ENCODE results near the gene SPOCK3. TPM values are rescaled to one million over a fixed set of nuclear protein-coding genes. Genes with fewer than 3 reads are reported as not detected.

SPOCK3 gene
- total RNA-seq, 2 donors from 2014 or later: 21.1 to 22.5 TPM

GRCh38 chr4:167035390-167035789 is 198.9 kb downstream of the SPOCK3 start:
- Histone ChIP-seq H3K4me3 (ENCODE audit: low read length) (no peak overlapping the region), H3K9me3 (ENCODE audit: control insufficient read depth, low read length) (no peaks in the 10 kb centered on the region), H3K36me3 (ENCODE audit: control insufficient read depth, insufficient read depth, low read length) (no peaks in the 10 kb centered on the region), H3K9ac (ENCODE audit: extremely low read depth, low read length, poor library complexity, severe bottlenecking) (no peak overlapping the region), H3K27me3 (ENCODE audit: control insufficient read depth, insufficient read depth, low read length, poor library complexity, severe bottlenecking) (no peaks in the 10 kb centered on the region), H3K4me1 (ENCODE audit: control insufficient read depth, insufficient read depth, low read length) (peaks cover 3% of the 10 kb centered on the region), H3K27ac (ENCODE audit: low read depth, low read length) (no peak overlapping the region)
- DNase-seq: no peak
- no peak for TF ChIP-seq CTCF (conservative IDR thresholded peaks at IDR 0.05)
- Mint-ChIP-seq H3K9me3 (no peaks in the 10 kb centered on the region), H3K27me3 (ENCODE audit: insufficient read depth) (no peaks in the 10 kb centered on the region), H3K4me1 (peaks cover 16% of the 10 kb centered on the region), H3K4me3 (no peak overlapping the region), H3K27ac (peak overlapping the region; percentile 45), H3K36me3 (ENCODE audit: low read depth) (no peaks in the 10 kb centered on the region)
- 76 to 85% methylated on average over 2 to 3 of the region's 3 CpGs for WGBS, 2 experiments (ENCODE audit: insufficient coverage in 1 of 2, insufficient read length in 1 of 2)

DNA sequence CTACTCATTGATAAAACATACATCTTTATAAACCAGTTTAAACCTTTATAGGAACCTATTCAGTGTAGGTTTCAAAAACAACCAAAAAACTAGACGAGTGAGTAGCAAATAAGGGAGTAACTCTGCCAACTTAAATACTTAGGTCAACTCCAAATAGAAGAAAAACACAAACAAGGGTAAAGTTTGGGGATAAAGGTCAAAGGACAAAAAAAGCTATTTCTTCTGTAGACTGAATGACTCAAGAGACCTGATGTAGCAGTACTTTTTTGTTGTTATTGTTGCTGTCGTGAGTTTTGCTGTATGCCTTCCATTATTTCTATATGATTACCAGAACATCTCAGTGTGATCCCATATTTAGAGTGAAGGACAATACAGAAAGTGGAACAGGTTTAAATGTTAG is 199.3 kb downstream of the SPOCK3 start:
- H3K36me3 ChIP-seq (ENCODE audit: control insufficient read depth, insufficient read depth, low read length): no peaks in the 10 kb centered on the region
- Mint-ChIP-seq H3K4me1 (peaks cover 16% of the 10 kb centered on the region), H3K27me3 (ENCODE audit: insufficient read depth) (no peaks in the 10 kb centered on the region), H3K4me3 (no peak overlapping the region), H3K36me3 (ENCODE audit: low read depth) (no peaks in the 10 kb centered on the region), H3K9me3 (no peaks in the 10 kb centered on the region), H3K27ac (no peak overlapping the region)
- H3K9ac ChIP-seq (ENCODE audit: extremely low read depth, low read length, poor library complexity, severe bottlenecking): no peak overlapping the region
- no peak for DNase-seq
- H3K4me3 ChIP-seq (ENCODE audit: low read length): no peak overlapping the region
- no peak overlapping the region for H3K27ac ChIP-seq (ENCODE audit: low read depth, low read length)
- TF ChIP-seq CTCF (conservative IDR thresholded peaks at IDR 0.05): no peak
- no peaks in the 10 kb centered on the region for H3K27me3 ChIP-seq (ENCODE audit: control insufficient read depth, insufficient read depth, low read length, poor library complexity, severe bottlenecking)
- peaks cover 3% of the 10 kb centered on the region for H3K4me1 ChIP-seq (ENCODE audit: control insufficient read depth, insufficient read depth, low read length)
- no peaks in the 10 kb centered on the region for H3K9me3 ChIP-seq (ENCODE audit: control insufficient read depth, low read length)
- 65% methylated on average over 2 of the region's 2 CpGs; no CpG with 5 or more reads in 1 of the 2 experiments for WGBS, 2 experiments (ENCODE audit: insufficient coverage in 1 of 2, insufficient read length in 1 of 2)

DNA sequence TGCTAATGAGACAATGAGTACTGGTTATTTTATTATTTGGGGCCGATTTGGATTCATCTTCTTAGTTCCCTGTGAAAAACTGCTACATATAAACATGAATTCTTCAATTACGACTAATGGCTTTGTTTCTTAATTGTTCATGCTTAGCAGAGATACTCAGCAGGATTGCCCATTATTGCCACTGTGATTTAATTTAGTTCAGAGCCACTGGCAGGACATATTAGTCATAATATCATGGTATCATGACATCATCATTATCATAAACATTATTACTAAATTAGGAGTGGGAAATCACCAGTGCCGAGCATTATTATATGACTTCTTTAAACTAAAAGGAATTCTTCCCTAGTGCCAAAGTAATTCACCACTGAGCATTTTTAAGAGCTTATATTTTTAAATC is 201.4 kb downstream of the SPOCK3 start:
- Mint-ChIP-seq H3K27me3 (ENCODE audit: insufficient read depth) (no peaks in the 10 kb centered on the region), H3K36me3 (ENCODE audit: low read depth) (no peaks in the 10 kb centered on the region), H3K4me1 (peaks cover 16% of the 10 kb centered on the region), H3K27ac (no peak overlapping the region), H3K4me3 (no peak overlapping the region), H3K9me3 (no peaks in the 10 kb centered on the region)
- H3K9ac ChIP-seq (ENCODE audit: extremely low read depth, low read length, poor library complexity, severe bottlenecking): no peak overlapping the region
- H3K27me3 ChIP-seq (ENCODE audit: control insufficient read depth, insufficient read depth, low read length, poor library complexity, severe bottlenecking): no peaks in the 10 kb centered on the region
- no peaks in the 10 kb centered on the region for H3K36me3 ChIP-seq (ENCODE audit: control insufficient read depth, insufficient read depth, low read length)
- no peak overlapping the region for H3K27ac ChIP-seq (ENCODE audit: low read depth, low read length)
- peaks cover 3% of the 10 kb centered on the region for H3K4me1 ChIP-seq (ENCODE audit: control insufficient read depth, insufficient read depth, low read length)
- no peak for TF ChIP-seq CTCF (conservative IDR thresholded peaks at IDR 0.05)
- 93 to 94% methylated on average over 2 to 3 of the region's 3 CpGs for WGBS, 2 experiments (ENCODE audit: insufficient coverage in 1 of 2, insufficient read length in 1 of 2)
- DNase-seq: no peak
- H3K4me3 ChIP-seq (ENCODE audit: low read length): no peak overlapping the region
- no peaks in the 10 kb centered on the region for H3K9me3 ChIP-seq (ENCODE audit: control insufficient read depth, low read length)
